ENCODE measurements around the gene ELK3.
"Not testable (repeated sequence)": the region's sequence is repeated elsewhere in the genome, so short reads cannot be mapped to it uniquely, and the experiment has no call there.

ELK3 gene

DNA sequence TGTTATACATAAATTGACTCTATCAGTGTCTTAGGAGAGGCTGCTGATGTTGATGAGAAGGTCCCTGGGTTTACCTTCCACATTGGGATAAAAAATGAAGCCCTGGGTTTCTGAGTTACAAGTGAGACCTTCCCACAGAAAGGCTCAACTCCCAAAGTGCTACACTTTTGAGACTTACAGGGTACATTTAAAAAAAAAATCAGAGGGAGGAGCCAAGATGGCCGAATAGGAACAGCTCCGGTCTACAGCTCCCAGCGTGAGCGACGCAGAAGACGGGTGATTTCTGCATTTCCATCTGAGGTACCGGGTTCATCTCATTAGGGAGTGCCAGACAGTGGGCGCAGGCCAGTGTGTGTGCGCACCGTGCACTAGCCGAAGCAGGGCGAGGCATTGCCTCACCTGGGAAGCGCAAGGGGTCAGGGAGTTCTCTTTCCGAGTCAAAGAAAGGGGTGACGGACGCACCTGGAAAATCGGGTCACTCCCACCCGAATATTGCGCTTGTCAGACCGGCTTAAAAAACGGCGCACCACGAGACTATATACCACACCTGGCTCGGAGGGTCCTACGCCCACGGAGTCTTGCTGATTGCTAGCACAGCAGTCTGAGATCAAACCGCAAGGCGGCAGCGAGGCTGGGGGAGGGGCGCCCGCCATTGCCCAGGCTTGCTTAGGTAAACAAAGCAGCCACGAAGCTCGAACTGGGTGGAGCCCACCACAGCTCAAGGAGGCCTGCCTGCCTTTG lies 121.7 kb downstream of the ELK3 start:
- peak; percentile 60 for DNase-seq

DNA sequence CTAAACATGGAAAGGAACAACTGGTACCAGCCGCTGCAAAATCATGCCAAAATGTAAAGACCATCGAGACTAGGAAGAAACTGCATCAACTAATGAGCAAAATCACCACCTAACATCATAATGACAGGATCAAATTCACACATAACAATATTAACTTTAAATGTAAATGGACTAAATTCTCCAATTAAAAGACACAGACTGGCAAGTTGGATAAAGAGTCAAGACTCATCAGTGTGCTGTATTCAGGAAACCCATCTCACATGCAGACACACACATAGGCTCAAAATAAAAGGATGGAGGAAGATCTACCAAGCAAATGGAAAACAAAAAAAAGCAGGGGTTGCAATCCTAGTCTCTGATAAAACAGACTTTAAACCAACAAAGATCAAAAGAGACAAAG lies 123.6 kb downstream of the ELK3 start:
- DNase-seq, result not testable (repeated sequence)
